LNCAP (cell line): ENCODE measurements around the gene C14orf119.

Source experiments
- TF ChIP-seq, protein P1 (sequence below): fragments of 450-650 bp; IDR thresholded peaks from 2 replicates; pipeline ENCODE4 v1.5.1; 2017; ENCODE audit warnings: mild to moderate bottlenecking

Gene C14orf119

GRCh38 chr14:23103581-23103980 lies 8.3 kb downstream of the C14orf119 start:
- TF ChIP-seq, protein P1, sequence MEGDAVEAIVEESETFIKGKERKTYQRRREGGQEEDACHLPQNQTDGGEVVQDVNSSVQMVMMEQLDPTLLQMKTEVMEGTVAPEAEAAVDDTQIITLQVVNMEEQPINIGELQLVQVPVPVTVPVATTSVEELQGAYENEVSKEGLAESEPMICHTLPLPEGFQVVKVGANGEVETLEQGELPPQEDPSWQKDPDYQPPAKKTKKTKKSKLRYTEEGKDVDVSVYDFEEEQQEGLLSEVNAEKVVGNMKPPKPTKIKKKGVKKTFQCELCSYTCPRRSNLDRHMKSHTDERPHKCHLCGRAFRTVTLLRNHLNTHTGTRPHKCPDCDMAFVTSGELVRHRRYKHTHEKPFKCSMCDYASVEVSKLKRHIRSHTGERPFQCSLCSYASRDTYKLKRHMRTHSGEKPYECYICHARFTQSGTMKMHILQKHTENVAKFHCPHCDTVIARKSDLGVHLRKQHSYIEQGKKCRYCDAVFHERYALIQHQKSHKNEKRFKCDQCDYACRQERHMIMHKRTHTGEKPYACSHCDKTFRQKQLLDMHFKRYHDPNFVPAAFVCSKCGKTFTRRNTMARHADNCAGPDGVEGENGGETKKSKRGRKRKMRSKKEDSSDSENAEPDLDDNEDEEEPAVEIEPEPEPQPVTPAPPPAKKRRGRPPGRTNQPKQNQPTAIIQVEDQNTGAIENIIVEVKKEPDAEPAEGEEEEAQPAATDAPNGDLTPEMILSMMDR = no peak

GRCh38 chr14:23104070-23104590 lies 8.8 kb downstream of the C14orf119 start:
- TF ChIP-seq, protein P1 = no peak

DNA sequence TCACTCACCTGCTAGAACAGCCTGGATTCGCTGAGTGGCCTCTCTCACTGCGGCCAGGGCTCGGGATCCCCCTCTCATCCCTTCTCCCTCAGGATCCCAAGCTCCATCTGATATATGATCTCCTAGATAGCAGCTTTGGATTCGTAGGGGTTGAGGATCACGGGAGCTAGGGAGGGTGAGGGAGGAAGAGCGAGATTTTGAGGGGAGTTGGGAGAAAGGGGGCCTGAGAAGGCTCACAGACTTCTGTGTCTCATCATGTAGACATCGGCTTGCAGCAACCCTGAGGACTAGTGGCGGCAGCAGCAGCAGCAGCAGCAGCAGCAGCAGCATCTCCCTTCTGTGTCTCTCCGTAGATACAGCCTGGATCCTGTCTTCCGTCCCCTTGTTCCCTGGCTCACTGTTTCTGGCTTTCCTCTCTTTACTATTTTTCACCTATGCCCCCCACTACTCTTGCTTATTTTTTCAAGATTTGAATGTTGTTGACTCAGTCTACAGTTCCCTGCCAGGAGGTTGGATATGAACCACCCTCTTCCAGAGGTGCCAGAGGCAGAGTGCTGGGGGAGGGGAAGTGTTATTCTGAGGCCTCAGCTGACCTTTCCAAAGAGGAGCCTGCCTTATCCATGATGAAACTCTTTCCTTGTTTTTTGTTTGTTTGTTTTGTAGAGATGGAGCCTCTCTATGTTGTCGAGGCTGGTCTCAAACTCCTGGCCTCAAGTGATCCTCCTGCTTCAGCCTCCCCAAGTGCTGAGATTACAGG lies 9.5 kb downstream of the C14orf119 start, which contains the start of gene CIROP:
CIROP (minus strand) TSS at position 399 of the 757 bp plus-strand sequence; CDS start at position 330, 69 bp downstream.
- TF ChIP-seq, protein P1 = no peak

DNA sequence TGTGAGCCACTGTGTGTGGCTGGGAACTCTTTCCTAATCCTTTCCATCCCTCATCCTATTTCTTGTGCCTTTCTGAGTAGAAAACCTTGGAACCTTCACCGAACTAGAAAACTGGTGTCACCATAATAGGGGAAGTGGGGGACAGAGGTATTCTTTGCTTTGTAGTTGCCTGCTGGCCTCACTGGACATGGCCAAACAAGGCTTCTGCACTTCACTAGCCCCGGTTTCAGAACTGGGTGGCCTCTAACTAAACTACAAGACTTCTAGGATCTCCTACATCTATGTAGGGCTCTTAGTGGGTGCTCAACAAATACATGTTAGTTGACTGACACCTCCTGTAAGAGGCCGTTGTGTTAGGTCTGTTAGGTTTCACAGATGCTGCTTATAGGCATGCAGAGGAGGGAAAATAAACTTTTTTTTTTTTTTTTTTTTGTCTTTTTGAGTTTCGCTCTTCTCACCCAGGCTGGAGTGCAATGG lies 10.1 kb downstream of the C14orf119 start:
- TF ChIP-seq, protein P1 = no peak

- TF ChIP-seq, protein P1 = no peak
Measured at GRCh38 chr14:23106747-23107045, 11.4 kb downstream of the C14orf119 start.

DNA sequence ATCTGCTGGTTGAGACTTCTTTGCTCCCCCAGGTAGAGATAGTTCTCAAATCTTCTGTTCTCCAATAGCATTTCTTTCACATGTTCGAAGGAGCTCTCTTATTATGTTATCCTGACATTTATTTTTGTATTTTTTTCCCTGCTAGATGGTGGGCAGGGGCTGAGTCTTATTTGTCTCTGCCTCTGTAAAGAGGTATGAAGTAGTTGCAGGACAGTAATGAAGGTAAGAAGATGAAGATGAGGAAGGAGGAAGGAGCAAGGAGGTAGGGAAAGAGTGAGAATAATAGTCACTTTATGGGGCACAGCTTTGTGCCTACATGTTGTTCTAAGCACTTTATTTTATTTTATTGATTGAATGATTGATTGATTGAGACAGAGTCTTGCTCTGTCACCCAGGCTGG lies 14.5 kb downstream of the C14orf119 start:
- TF ChIP-seq, protein P1 = no peak

GRCh38 chr14:23110579-23111365 lies 15.5 kb downstream of the C14orf119 start:
- TF ChIP-seq, protein P1 = no peak
